Caco-2 (cell line): ENCODE measurements around the gene KCNQ5. TPM values are rescaled to one million over a fixed set of nuclear protein-coding genes. Genes with fewer than 3 reads are reported as not detected.

ENCODE experiments used
- BruUV-seq: library from RNA; stranded (reverse); fragments of 400-500 nt; replicated peaks from 2 replicates; lab custom pipeline; 2021; lab: Mats Ljungman, UMichigan
- CTCF ChIA-PET: fragments of 300-600 bp; sonication (Branson Sonifier 250); formaldehyde crosslinking; loops from one replicate; lab custom pipeline; 2022; ENCODE audit warnings: antibody characterized with exemption; lab: Charles Lee
- POLR2A ChIA-PET: fragments of 300-600 bp; sonication (Branson Sonifier 250); formaldehyde crosslinking; loops from one replicate; lab custom pipeline; 2022; ENCODE audit warnings: antibody characterized with exemption; lab: Charles Lee
- DNase-seq, 2 experiments: peaks; one replicate each; pipeline versions ENCODE4 v3.0.0 to v3.0.0-alpha.2; 2020 to 2022
- H3K27me3 ChIP-seq: replicated peaks from 2 replicates; pipeline ENCODE4 v1.6.0; 2011; ENCODE audit warnings: low read length; ENCODE audit not compliant: control insufficient read depth, insufficient read depth
- H3K36me3 ChIP-seq: 2 replicates; pipeline ENCODE4 v1.5.1; 2011; ENCODE audit warnings: low read length; ENCODE audit not compliant: control insufficient read depth, insufficient read depth
- H3K4me1 ChIP-seq: fragments of 250-450 bp; sonication (Bioruptor Pico); 2 replicates; pipeline ENCODE4 v1.5.1; 2020; ENCODE audit warnings: mild to moderate bottlenecking
- H3K4me3 ChIP-seq: 2 replicates; pipeline ENCODE4 v1.5.1; 2011; ENCODE audit warnings: low read depth, mild to moderate bottlenecking, control low read depth, low read length
- H3K9me3 ChIP-seq: fragments of 250-450 bp; sonication (Bioruptor Pico); 2 replicates; pipeline ENCODE4 v1.5.1; 2020; ENCODE audit warnings: mild to moderate bottlenecking, moderate library complexity
- H3K27ac Mint-ChIP-seq: one replicate; pipeline ENCODE4 v1.8.0; 2022; ENCODE audit warnings: mixed read lengths; ENCODE audit not compliant: unreplicated experiment
- H3K27me3 Mint-ChIP-seq: one replicate; pipeline ENCODE4 v1.8.0; 2022; ENCODE audit warnings: mixed read lengths; ENCODE audit not compliant: insufficient read depth, unreplicated experiment
- H3K36me3 Mint-ChIP-seq: one replicate; pipeline ENCODE4 v1.8.0; 2022; ENCODE audit warnings: mild to moderate bottlenecking, mixed read lengths; ENCODE audit not compliant: insufficient read depth, unreplicated experiment
- H3K4me1 Mint-ChIP-seq: one replicate; pipeline ENCODE4 v1.8.0; 2022; ENCODE audit warnings: low read depth, mixed read lengths; ENCODE audit not compliant: unreplicated experiment
- H3K4me3 Mint-ChIP-seq: one replicate; pipeline ENCODE4 v1.8.0; 2022; ENCODE audit warnings: mild to moderate bottlenecking, moderate library complexity, mixed read lengths; ENCODE audit not compliant: unreplicated experiment
- H3K9me3 Mint-ChIP-seq: one replicate; pipeline ENCODE4 v1.8.0; 2022; ENCODE audit warnings: mixed read lengths; ENCODE audit not compliant: unreplicated experiment
- intact Hi-C: fragments of 100-400 bp; cut with micrococcal nuclease; formaldehyde crosslinking; loops from one replicate; pipeline ENCODE4 v1.10.0; 2022; ENCODE audit not compliant: unreplicated experiment
- total RNA-seq: library from RNA; stranded (reverse); gene quantifications from 2 replicates; pipeline ENCODE4 v1.2.3, GENCODE V29; 2022
- TF ChIP-seq, protein P1 (sequence below), 2 experiments: fragments of 200-600 bp in 1 of 2; IDR thresholded peaks; 1 replicate in 1 of 2; 2 replicates in 1 of 2; pipeline versions ENCODE4 v1.5.1 to v1.8.0; 2011 to 2022; ENCODE audit warnings: antibody characterized with exemption in 1 of 2, control low read depth in 1 of 2, inconsistent platforms in 1 of 2, low read depth in 1 of 2, low read length in 1 of 2, mild to moderate bottlenecking in 1 of 2, moderate library complexity in 1 of 2; ENCODE audit not compliant: insufficient read depth in 1 of 2, severe bottlenecking in 1 of 2, unreplicated experiment in 1 of 2

The KCNQ5 gene
- total RNA-seq, 1 experiment from 2014 or later, result 0.20 TPM

DNA sequence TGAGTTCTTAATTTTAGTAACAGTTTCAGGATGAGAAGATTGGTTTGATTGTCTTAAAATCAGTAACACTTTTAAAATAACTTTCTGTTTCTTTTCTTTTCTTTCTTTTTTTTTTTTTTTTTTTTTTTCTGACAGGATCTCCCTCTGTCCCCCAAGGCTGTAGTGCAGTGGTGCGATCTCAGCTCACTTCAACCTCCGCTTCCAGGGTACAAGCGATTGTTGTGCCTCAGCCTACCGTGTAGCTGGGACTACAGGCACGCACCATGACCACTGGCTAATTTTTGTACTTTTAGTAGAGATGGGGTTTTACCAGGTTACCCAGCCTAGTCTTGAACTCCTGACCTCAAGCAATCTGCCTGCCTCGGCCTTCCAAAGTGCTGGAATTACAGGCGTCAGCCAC, 33.7 kb upstream of the KCNQ5 start:
- no peaks in the 10 kb centered on the region for H3K9me3 Mint-ChIP-seq
- ChIA-PET POLR2A (no interaction called here), CTCF (interaction anchor here (1.2 to 1.6 kb wide), 2 partner anchors 8 to 176 kb away, joined by 3 to 4 read pairs; no protein-coding TSS in a partner anchor)
- Histone ChIP-seq H3K4me1 (no peaks in the 10 kb centered on the region), H3K36me3 (no peaks in the 10 kb centered on the region), H3K27me3 (no peaks in the 10 kb centered on the region), H3K4me3 (no peak overlapping the region), H3K9me3 (no peaks in the 10 kb centered on the region)
- no peaks in the 10 kb centered on the region for H3K36me3 Mint-ChIP-seq
- intact Hi-C loops, result no loop called here
- H3K4me1 Mint-ChIP-seq, result no peaks in the 10 kb centered on the region
- no peak overlapping the region for H3K27ac Mint-ChIP-seq
- BruUV-seq, result no TSS peak
- TF ChIP-seq, protein P1, sequence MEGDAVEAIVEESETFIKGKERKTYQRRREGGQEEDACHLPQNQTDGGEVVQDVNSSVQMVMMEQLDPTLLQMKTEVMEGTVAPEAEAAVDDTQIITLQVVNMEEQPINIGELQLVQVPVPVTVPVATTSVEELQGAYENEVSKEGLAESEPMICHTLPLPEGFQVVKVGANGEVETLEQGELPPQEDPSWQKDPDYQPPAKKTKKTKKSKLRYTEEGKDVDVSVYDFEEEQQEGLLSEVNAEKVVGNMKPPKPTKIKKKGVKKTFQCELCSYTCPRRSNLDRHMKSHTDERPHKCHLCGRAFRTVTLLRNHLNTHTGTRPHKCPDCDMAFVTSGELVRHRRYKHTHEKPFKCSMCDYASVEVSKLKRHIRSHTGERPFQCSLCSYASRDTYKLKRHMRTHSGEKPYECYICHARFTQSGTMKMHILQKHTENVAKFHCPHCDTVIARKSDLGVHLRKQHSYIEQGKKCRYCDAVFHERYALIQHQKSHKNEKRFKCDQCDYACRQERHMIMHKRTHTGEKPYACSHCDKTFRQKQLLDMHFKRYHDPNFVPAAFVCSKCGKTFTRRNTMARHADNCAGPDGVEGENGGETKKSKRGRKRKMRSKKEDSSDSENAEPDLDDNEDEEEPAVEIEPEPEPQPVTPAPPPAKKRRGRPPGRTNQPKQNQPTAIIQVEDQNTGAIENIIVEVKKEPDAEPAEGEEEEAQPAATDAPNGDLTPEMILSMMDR (IDR thresholded peaks at IDR 0.05; ENCODE audit: insufficient read depth in 1 of 2, low read depth in 1 of 2, low read length in 1 of 2, severe bottlenecking in 1 of 2, unreplicated experiment in 1 of 2), result no peak
- no peak for DNase-seq
- H3K4me3 Mint-ChIP-seq, result no peak overlapping the region
- peaks cover 13% of the 10 kb centered on the region for H3K27me3 Mint-ChIP-seq

DNA sequence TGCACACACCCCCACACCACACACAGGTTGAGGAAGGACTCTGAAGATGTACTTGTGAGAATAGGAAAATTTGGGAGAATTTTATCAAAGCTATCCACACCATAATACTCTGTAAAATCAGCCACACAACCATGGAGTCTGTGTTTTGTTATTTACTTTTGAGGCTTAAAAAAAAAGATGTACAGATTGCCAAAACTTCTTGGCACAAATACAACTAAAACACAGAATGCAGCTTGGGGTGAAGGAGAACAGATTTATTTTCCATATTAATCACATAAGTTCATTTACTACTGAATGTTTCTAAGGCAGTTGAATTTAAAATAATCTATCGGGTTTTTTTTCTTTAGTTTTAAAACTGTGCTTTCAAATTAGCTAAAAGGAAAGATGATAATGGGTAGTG, 32.8 kb upstream of the KCNQ5 start:
- Mint-ChIP-seq H3K9me3 (no peaks in the 10 kb centered on the region), H3K27me3 (peaks cover 20% of the 10 kb centered on the region), H3K36me3 (no peaks in the 10 kb centered on the region), H3K4me3 (no peak overlapping the region), H3K4me1 (no peaks in the 10 kb centered on the region), H3K27ac (no peak overlapping the region)
- Histone ChIP-seq H3K4me1 (no peaks in the 10 kb centered on the region), H3K27me3 (no peaks in the 10 kb centered on the region), H3K36me3 (no peaks in the 10 kb centered on the region), H3K9me3 (no peaks in the 10 kb centered on the region), H3K4me3 (no peak overlapping the region)
- DNase-seq, result no peak
- ChIA-PET POLR2A (no interaction called here), CTCF (interaction anchor here (1.2 to 1.6 kb wide), 2 partner anchors 9 to 177 kb away, joined by 3 to 4 read pairs; no protein-coding TSS in a partner anchor)
- intact Hi-C loops, result no loop called here
- no TSS peak for BruUV-seq
- TF ChIP-seq, protein P1 (IDR thresholded peaks at IDR 0.05; ENCODE audit: insufficient read depth in 1 of 2, low read depth in 1 of 2, low read length in 1 of 2, severe bottlenecking in 1 of 2, unreplicated experiment in 1 of 2), result no peak

DNA sequence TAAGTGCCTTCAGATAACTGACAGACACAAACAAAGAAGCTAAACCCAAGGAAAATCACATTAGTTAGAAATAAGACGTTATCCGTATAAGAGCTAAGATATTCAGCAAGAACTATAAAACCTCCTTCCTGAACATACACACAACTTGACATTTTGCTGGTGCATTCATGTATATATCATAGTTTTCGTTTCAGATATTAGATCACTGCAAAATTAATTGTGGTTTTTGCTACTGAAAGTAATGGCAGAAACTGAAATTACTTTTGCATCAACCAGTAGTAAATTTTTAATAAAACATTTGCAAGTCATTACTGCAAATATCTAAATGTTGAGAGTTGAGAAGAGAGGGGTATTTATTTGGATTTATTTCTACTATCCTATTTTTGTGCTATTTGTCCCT, 26.1 kb upstream of the KCNQ5 start:
- H3K27me3 ChIP-seq, result no peaks in the 10 kb centered on the region
- H3K4me3 ChIP-seq, result no peak overlapping the region
- Mint-ChIP-seq H3K4me3 (no peak overlapping the region), H3K36me3 (no peaks in the 10 kb centered on the region), H3K27me3 (peaks cover 20% of the 10 kb centered on the region), H3K4me1 (no peaks in the 10 kb centered on the region), H3K27ac (no peak overlapping the region), H3K9me3 (no peaks in the 10 kb centered on the region)
- H3K9me3 ChIP-seq, result no peaks in the 10 kb centered on the region
- DNase-seq, result no peak
- TF ChIP-seq, protein P1 (IDR thresholded peaks at IDR 0.05; ENCODE audit: insufficient read depth in 1 of 2, low read depth in 1 of 2, low read length in 1 of 2, severe bottlenecking in 1 of 2, unreplicated experiment in 1 of 2), result no peak
- H3K36me3 ChIP-seq, result no peaks in the 10 kb centered on the region
- ChIA-PET CTCF (no interaction called here), POLR2A (no interaction called here)
- intact Hi-C loops, result no loop called here
- no peaks in the 10 kb centered on the region for H3K4me1 ChIP-seq
- no TSS peak for BruUV-seq
